ENCODE data around the gene CFAP299.
"Not testable (repeated sequence)": the region's sequence is repeated elsewhere in the genome, so short reads cannot be mapped to it uniquely, and the experiment has no call there.

CFAP299 gene

DNA sequence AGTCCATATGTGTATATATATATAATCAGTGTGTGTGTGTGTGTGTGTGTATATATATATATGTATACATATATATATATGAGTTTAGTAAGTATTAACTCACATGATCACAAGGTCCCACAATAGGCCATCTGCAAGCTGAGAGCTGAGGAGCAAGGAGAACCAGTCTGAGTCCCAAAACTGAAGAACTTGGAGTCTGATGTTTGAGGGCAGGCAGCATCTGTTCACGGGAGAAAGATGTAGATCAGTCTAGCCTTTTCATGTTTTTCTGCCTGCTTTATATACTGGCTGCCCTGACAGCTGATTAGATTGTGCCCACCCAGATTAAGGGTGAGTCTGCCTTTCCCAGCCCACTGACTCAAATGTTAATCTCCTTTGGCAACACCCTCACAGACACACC, 465.2 kb downstream of the CFAP299 start:
- H3K23ac ChIP-seq (ENCODE audit: low read length); H2BK5ac ChIP-seq (ENCODE audit: low read depth, low read length, poor library complexity); H2AFZ ChIP-seq (ENCODE audit: insufficient read depth, low read length, poor library complexity); H3K4me2 ChIP-seq (ENCODE audit: low read length); H3K9ac ChIP-seq (ENCODE audit: low read length); DNase-seq; H4K91ac ChIP-seq (ENCODE audit: low read depth, low read length); H4K12ac ChIP-seq (ENCODE audit: low read depth, low read length); H3K79me2 ChIP-seq (ENCODE audit: control insufficient read depth, insufficient read depth, low read length, poor library complexity); H3K4ac ChIP-seq (ENCODE audit: low read depth, low read length); H3K14ac ChIP-seq (ENCODE audit: low read length); H2AK5ac ChIP-seq (ENCODE audit: low read length); H4K8ac ChIP-seq (ENCODE audit: low read depth, low read length); H3K9me3 ChIP-seq (ENCODE audit: insufficient read depth, low read depth, low read length); H2BK120ac ChIP-seq (ENCODE audit: insufficient read depth, low read length, poor library complexity); H3K27me3 ChIP-seq (ENCODE audit: insufficient read depth, low read length); H2BK12ac ChIP-seq (ENCODE audit: low read length); H3K36me3 ChIP-seq (ENCODE audit: control insufficient read depth in 1 of 2, insufficient read depth in 2 of 2, low read length in 2 of 2); H3K4me3 ChIP-seq (ENCODE audit: low read depth, low read length); H3K18ac ChIP-seq (ENCODE audit: low read length); H3K4me1 ChIP-seq (ENCODE audit: control insufficient read depth in 1 of 2, insufficient read depth in 2 of 2, low read length in 2 of 2); H3K27ac ChIP-seq (ENCODE audit: low read depth, low read length); H3K79me1 ChIP-seq (ENCODE audit: low read length): not testable (repeated sequence)
- no CpG with 5 or more reads among the region's 1 CpG for WGBS (ENCODE audit: extremely low coverage, insufficient coverage, insufficient read length)

DNA sequence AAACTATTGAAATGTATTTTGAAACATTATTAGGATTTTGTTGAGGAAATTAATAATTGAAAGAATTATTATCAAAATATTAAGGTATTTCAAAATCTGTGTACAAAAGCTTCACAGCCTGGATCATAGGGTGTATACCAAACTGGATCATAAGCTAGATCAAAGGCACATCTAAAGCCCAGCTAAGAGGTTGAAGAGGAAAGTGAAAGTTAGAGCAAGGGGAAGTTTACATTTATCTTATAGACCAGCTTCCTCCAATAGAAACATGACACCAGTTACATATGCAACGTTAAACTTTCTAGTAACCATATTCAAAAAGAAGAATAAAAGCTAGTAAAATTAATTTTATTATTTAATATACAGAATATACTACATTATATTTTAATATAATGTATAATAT, 467.8 kb downstream of the CFAP299 start:
- WGBS (ENCODE audit: extremely low coverage, insufficient coverage, insufficient read length) = no CpG with 5 or more reads among the region's 1 CpG
- Histone ChIP-seq H3K36me3 (ENCODE audit: control insufficient read depth in 1 of 2, insufficient read depth in 2 of 2, low read length in 2 of 2) (no peaks in the 10 kb centered on the region), H2BK12ac (ENCODE audit: low read length) (no peak overlapping the region), H2BK5ac (ENCODE audit: low read depth, low read length, poor library complexity) (no peak overlapping the region), H3K4me2 (ENCODE audit: low read length) (no peak overlapping the region), H4K8ac (ENCODE audit: low read depth, low read length) (no peak overlapping the region), H2BK120ac (ENCODE audit: insufficient read depth, low read length, poor library complexity) (no peak overlapping the region), H3K23ac (ENCODE audit: low read length) (no peak overlapping the region), H2AFZ (ENCODE audit: insufficient read depth, low read length, poor library complexity) (no peak overlapping the region), H4K91ac (ENCODE audit: low read depth, low read length) (no peak overlapping the region), H3K9me3 (ENCODE audit: insufficient read depth, low read depth, low read length) (no peaks in the 10 kb centered on the region), H3K9ac (ENCODE audit: low read length) (no peak overlapping the region), H3K79me1 (ENCODE audit: low read length) (no peaks in the 10 kb centered on the region), H3K14ac (ENCODE audit: low read length) (no peak overlapping the region), H3K18ac (ENCODE audit: low read length) (no peak overlapping the region), H2AK5ac (ENCODE audit: low read length) (no peak overlapping the region), H3K79me2 (ENCODE audit: control insufficient read depth, insufficient read depth, low read length, poor library complexity) (no peaks in the 10 kb centered on the region), H3K27ac (ENCODE audit: low read depth, low read length) (no peak overlapping the region), H3K4me3 (ENCODE audit: low read depth, low read length) (no peak overlapping the region), H4K12ac (ENCODE audit: low read depth, low read length) (no peak overlapping the region), H3K27me3 (ENCODE audit: insufficient read depth, low read length) (no peaks in the 10 kb centered on the region), H3K4me1 (ENCODE audit: control insufficient read depth in 1 of 2, insufficient read depth in 2 of 2, low read length in 2 of 2) (no peaks in the 10 kb centered on the region), H3K4ac (ENCODE audit: low read depth, low read length) (no peak overlapping the region)
- DNase-seq = no peak

DNA sequence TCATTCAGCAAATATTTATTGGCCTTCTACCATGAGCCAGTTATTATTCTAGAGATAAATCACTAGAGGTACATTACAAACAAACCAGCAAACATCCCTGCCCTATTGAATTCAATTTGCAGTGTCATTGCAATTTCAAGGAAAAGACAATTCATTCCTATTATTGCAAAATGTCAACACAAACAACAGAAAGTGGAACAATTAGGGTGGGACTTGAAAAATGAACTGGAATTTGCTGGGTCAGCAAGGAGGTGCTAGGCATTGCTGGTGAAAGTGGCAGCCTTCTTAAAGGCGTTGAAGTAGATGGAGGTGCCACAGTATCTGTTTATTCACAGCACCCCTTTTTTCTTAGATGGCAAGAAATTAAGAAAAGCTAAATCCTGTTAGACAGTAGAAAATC, 470.9 kb downstream of the CFAP299 start:
- Histone ChIP-seq H3K79me2 (ENCODE audit: control insufficient read depth, insufficient read depth, low read length, poor library complexity) (no peaks in the 10 kb centered on the region), H3K9me3 (ENCODE audit: insufficient read depth, low read depth, low read length) (no peaks in the 10 kb centered on the region), H3K18ac (ENCODE audit: low read length) (no peak overlapping the region), H3K27ac (ENCODE audit: low read depth, low read length) (no peak overlapping the region), H3K4me3 (ENCODE audit: low read depth, low read length) (no peak overlapping the region), H4K12ac (ENCODE audit: low read depth, low read length) (no peak overlapping the region), H2BK12ac (ENCODE audit: low read length) (no peak overlapping the region), H4K8ac (ENCODE audit: low read depth, low read length) (no peak overlapping the region), H3K4ac (ENCODE audit: low read depth, low read length) (no peak overlapping the region), H2AFZ (ENCODE audit: insufficient read depth, low read length, poor library complexity) (no peak overlapping the region), H3K4me1 (ENCODE audit: control insufficient read depth in 1 of 2, insufficient read depth in 2 of 2, low read length in 2 of 2) (no peaks in the 10 kb centered on the region), H3K79me1 (ENCODE audit: low read length) (no peaks in the 10 kb centered on the region), H4K91ac (ENCODE audit: low read depth, low read length) (no peak overlapping the region), H3K27me3 (ENCODE audit: insufficient read depth, low read length) (no peaks in the 10 kb centered on the region), H3K23ac (ENCODE audit: low read length) (no peak overlapping the region), H3K4me2 (ENCODE audit: low read length) (no peak overlapping the region), H3K36me3 (ENCODE audit: control insufficient read depth in 1 of 2, insufficient read depth in 2 of 2, low read length in 2 of 2) (no peaks in the 10 kb centered on the region), H3K9ac (ENCODE audit: low read length) (no peak overlapping the region), H2AK5ac (ENCODE audit: low read length) (no peak overlapping the region), H3K14ac (ENCODE audit: low read length) (no peak overlapping the region), H2BK5ac (ENCODE audit: low read depth, low read length, poor library complexity) (no peak overlapping the region), H2BK120ac (ENCODE audit: insufficient read depth, low read length, poor library complexity) (no peak overlapping the region)
- no CpG with 5 or more reads among the region's 1 CpG for WGBS (ENCODE audit: extremely low coverage, insufficient coverage, insufficient read length)
- no peak for DNase-seq

DNA sequence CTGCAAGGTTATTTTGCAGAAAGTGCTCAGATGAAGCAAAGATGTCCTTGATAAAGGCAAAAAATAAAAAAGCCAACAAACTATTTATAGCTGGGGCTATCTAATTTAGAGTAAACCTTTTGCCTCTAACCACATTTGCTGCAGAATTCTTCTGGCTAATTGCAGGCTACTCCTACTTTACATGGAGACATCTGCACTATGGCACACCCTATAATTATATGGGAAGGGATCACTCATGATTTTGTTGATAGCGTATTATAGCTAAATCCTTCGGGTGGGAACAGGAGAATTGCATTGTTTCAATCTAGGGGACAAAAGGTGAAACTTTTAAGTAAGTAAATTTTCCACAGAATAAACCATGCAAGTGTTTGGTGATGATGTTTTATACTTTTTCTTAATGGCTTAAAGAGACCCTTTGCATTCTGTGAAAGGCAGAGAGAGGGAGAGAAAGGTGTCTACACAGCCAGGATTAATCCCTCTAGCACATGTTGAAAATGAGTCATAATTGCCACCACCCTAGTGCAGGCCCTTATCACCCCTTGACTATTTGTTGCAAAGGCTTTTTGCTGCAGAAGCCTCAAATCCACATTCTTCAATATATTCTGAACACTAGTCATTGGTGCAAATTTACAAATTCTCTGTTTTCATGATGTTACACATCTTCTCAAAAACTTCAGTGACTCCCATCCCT, 473.7 kb downstream of the CFAP299 start:
- Histone ChIP-seq H3K9me3 (ENCODE audit: insufficient read depth, low read depth, low read length) (no peaks in the 10 kb centered on the region), H2BK12ac (ENCODE audit: low read length) (no peak overlapping the region), H3K36me3 (ENCODE audit: control insufficient read depth in 1 of 2, insufficient read depth in 2 of 2, low read length in 2 of 2) (no peaks in the 10 kb centered on the region), H4K12ac (ENCODE audit: low read depth, low read length) (no peak overlapping the region), H3K79me2 (ENCODE audit: control insufficient read depth, insufficient read depth, low read length, poor library complexity) (no peaks in the 10 kb centered on the region), H2AFZ (ENCODE audit: insufficient read depth, low read length, poor library complexity) (no peak overlapping the region), H4K91ac (ENCODE audit: low read depth, low read length) (no peak overlapping the region), H2BK5ac (ENCODE audit: low read depth, low read length, poor library complexity) (no peak overlapping the region), H3K23ac (ENCODE audit: low read length) (no peak overlapping the region), H3K14ac (ENCODE audit: low read length) (no peak overlapping the region), H3K79me1 (ENCODE audit: low read length) (no peaks in the 10 kb centered on the region), H3K18ac (ENCODE audit: low read length) (no peak overlapping the region), H3K27ac (ENCODE audit: low read depth, low read length) (no peak overlapping the region), H4K8ac (ENCODE audit: low read depth, low read length) (no peak overlapping the region), H3K4me2 (ENCODE audit: low read length) (no peak overlapping the region), H3K4ac (ENCODE audit: low read depth, low read length) (no peak overlapping the region), H3K4me1 (ENCODE audit: control insufficient read depth in 1 of 2, insufficient read depth in 2 of 2, low read length in 2 of 2) (no peaks in the 10 kb centered on the region), H2BK120ac (ENCODE audit: insufficient read depth, low read length, poor library complexity) (no peak overlapping the region), H3K9ac (ENCODE audit: low read length) (no peak overlapping the region), H2AK5ac (ENCODE audit: low read length) (no peak overlapping the region), H3K4me3 (ENCODE audit: low read depth, low read length) (no peak overlapping the region), H3K27me3 (ENCODE audit: insufficient read depth, low read length) (no peaks in the 10 kb centered on the region)
- no peak for DNase-seq
- no CpG with 5 or more reads among the region's 2 CpGs for WGBS (ENCODE audit: extremely low coverage, insufficient coverage, insufficient read length)
